Stimulated activated naive CD8-positive, alpha-beta T cell treated with anti-CD3 and anti-CD28 coated beads, Interleukin-15, amount 100 ng/mL, for 72 hours (primary cell): ENCODE data around the gene WFDC1.
"Not testable (repeated sequence)": the region's sequence is repeated elsewhere in the genome, so short reads cannot be mapped to it uniquely, and the experiment has no call there.

Source experiments
- ATAC-seq: fragments of 150-1000 bp; cut with Tn5 transposase; 2 replicates; pipeline ENCODE4 v1.10.0; 2021; ENCODE audit warnings: mild to moderate bottlenecking, moderate library complexity
- DNase-seq, 2 donors: peaks; one replicate each; pipeline ENCODE4 v3.0.0; 2021 to 2022
- H3K27ac Mint-ChIP-seq, 2 donors: one replicate each; pipeline ENCODE4 v1.8.0; 2022; ENCODE audit warnings: mild to moderate bottlenecking in 2 of 2, mixed read lengths in 2 of 2, moderate library complexity in 2 of 2
- H3K27me3 Mint-ChIP-seq: one replicate; pipeline ENCODE4 v1.8.0; 2022; ENCODE audit warnings: mixed read lengths
- H3K4me1 Mint-ChIP-seq: one replicate; pipeline ENCODE4 v1.8.0; 2022; ENCODE audit warnings: mild to moderate bottlenecking, mixed read lengths
- H3K4me3 Mint-ChIP-seq, 2 donors: one replicate each; pipeline ENCODE4 v1.8.0; 2022; ENCODE audit warnings: mild to moderate bottlenecking in 2 of 2, mixed read lengths in 2 of 2, moderate library complexity in 1 of 2
- H3K9me3 Mint-ChIP-seq, 2 donors: one replicate each; pipeline ENCODE4 v1.8.0; 2022; ENCODE audit warnings: mixed read lengths in 2 of 2

The WFDC1 gene

DNA sequence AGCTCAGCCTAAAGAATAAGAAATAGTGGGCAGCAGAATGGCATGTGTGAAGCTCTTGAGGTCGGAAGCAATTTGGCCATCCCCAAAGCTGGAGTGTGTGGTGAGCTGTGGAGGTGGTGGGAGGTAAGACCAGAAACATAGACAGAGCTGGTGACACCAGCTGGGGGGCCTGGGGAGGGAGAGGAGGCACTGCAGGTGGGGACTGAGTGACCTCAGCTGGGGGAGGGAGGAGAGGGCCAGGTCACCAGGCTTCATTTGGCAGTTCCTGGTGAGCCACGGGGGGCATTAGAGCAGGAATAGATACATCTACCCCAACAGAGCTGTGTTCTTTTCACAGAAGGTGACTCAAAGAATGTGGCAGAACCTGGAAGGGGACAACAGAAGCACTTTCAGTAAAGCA is 31.9 kb downstream of the WFDC1 start:
- DNase-seq, result no peak
- Mint-ChIP-seq H3K9me3 (no peaks in the 10 kb centered on the region), H3K27ac (no peak overlapping the region), H3K4me1 (no peaks in the 10 kb centered on the region), H3K4me3 (no peak overlapping the region), H3K27me3 (peaks cover 8% of the 10 kb centered on the region)
- no peak for ATAC-seq

DNA sequence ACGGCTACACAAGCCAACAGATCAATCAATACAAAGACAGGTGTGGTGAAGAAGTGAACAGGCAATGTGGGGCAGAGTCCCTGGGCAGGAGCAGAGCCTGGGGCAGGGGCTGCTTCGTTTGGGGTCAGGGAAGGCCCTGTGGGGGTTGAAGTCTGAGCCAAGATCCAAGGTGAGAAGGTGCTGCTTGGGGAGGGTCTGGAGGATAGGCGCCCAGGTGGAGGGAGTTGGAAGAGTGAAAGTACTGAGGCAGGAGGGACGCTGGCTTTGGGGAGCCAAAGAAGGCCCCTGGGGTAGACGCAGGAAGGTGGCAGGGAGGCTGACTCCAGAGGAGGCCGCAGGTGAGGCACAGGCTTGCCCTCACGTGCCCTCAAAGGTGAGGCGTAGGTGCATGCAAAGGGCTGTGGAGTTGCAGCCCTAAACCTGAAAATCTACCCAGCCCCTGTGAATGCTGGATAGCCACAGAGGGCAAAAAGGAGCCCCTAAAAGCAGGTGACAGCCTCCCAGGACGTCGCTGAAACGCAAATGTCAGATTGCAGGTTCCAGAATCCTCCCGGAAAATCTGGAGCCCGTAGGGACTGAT is 33.3 kb downstream of the WFDC1 start:
- ATAC-seq (no peak), DNase-seq (no peak)
- Mint-ChIP-seq H3K9me3 (no peaks in the 10 kb centered on the region), H3K4me3 (no peak overlapping the region), H3K27me3 (peaks cover 8% of the 10 kb centered on the region), H3K27ac (no peak overlapping the region), H3K4me1 (no peaks in the 10 kb centered on the region)

DNA sequence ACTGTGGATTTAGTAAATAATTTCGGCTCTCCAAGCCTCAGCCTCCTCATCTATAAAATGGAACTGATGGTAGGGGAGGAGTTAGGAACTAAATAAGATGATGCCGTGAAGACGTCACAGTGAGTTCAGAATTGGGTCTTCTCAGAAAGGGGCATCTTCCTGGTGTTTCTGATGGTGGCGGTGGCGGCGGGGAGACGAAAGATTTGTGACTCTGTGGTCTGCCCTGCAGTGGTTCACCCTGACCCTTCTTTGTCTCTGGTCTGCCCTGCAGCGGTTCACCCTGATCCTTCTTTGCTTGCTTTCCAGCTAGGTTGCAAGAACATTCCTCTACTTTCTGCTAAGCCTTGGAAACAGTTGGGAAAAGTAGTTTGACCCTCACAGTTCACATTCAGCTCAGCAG is 34.3 kb downstream of the WFDC1 start:
- H3K4me1 Mint-ChIP-seq, result no peaks in the 10 kb centered on the region
- H3K4me3 Mint-ChIP-seq, result no peak overlapping the region
- DNase-seq (no peak), ATAC-seq (no peak)
- no peaks in the 10 kb centered on the region for H3K9me3 Mint-ChIP-seq
- peak overlapping the region in 1 of 2 donors; percentile 37 for H3K27ac Mint-ChIP-seq
- H3K27me3 Mint-ChIP-seq, result peaks cover 8% of the 10 kb centered on the region

DNA sequence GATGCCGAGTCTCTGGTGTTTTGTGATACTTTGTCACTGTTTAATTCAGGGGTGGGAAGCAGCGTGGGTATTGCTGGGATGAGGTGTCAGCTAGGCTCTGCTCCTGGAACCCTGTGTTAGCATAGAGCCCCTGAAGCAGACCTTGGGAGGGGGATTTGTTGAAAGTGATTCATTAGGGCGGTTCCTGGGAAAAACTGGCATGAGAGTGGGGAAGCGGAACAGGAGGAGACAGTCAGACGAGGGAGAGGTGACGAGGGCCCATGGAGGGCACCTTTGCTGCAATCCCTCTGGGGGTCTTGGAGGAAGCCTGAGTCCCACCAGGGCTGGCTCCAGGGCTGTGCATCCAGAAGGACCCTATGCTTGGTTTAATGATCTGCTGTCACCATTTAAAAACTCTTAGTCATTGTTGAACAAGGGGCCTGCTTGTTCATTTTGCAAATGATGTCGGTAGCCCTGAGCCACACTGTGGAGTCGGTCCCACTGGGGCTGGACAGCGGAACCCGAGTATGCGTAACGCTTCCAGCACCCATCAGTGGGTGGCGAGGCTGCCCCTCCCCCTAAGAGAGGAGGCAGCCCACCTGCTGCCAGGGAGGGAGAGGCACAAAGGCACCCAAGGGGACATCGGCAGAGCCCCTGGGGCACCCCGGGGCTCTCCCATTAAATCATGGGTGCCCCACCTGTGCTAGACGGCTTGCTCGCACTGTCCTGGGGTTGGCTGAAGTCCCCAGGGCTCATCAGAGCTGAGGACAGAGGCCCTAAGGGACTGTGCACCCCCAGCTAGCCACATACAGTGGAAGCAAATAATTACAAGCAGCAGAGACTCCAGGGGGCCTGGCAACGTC is 35.4 kb downstream of the WFDC1 start:
- Mint-ChIP-seq H3K9me3 (peaks cover 0 to 6% of the 10 kb centered on the region in 2 donors), H3K27me3 (peaks cover 8% of the 10 kb centered on the region), H3K27ac (peak overlapping the region in 1 of 2 donors; percentile 72), H3K4me3 (no peak overlapping the region), H3K4me1 (no peaks in the 10 kb centered on the region)
- ATAC-seq (no peak), DNase-seq (no peak)

DNA sequence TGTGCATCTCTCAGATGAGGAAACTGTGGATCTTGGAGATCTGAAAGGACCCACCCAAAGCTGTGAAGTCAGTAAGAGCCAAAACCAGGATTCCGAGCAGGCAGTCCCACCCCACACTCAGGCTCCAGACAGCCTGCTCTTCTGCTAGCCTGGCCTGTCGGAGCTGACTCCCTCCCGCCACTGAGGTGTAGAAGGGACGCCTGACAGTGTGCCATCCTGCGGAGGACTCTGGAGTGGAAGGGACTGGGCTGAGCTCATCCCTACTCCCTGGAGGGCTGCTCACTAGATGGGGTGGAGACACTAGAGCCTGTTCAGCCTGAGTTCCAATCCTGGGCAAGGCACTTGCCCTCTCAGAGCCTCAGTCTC is 36.0 kb downstream of the WFDC1 start:
- no peaks in the 10 kb centered on the region for H3K4me1 Mint-ChIP-seq
- ATAC-seq (no peak), DNase-seq (no peak)
- no peak overlapping the region for H3K4me3 Mint-ChIP-seq
- H3K9me3 Mint-ChIP-seq, result peaks cover 0 to 12% of the 10 kb centered on the region in 2 donors
- H3K27me3 Mint-ChIP-seq, result peaks cover 8% of the 10 kb centered on the region
- peak overlapping the region in 1 of 2 donors; percentile 72 for H3K27ac Mint-ChIP-seq

DNA sequence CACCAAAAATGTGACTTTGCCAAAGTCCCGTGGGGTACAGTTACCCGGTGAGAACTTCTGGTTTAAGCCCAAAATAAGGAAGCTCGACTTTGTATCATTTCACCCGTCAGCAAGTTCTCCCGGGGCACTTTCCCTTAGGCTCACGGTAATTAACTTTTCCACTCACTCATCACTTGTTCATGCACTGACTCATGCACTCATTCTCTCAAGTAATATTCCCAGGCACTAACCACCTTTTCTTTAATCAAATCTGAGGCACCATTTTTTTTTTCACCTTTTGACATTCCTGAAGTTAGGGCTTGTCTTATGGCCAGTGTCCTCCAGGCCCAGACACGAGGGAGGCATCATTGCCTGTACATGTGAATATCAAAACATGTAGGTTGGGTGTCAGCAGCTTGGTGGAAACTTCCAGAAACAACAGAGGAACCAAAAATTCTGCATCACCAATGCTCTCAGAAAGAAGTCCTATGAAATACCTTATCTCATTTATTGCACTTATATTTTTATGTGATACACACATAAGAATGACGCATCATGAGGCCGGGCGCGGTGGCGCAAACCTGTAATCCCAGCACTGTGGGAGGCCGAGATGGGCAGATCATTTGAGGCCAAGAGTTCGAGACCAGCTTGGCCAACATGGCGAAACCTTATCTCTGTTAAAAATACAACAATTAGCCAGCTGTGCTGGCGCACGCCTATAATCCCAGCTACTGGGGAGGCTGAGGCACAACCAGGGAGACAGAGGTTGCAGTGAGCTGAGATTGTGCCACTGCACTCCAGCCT is 37.5 kb downstream of the WFDC1 start:
- no peak for ATAC-seq
- H3K4me1 Mint-ChIP-seq, result no peaks in the 10 kb centered on the region

DNA sequence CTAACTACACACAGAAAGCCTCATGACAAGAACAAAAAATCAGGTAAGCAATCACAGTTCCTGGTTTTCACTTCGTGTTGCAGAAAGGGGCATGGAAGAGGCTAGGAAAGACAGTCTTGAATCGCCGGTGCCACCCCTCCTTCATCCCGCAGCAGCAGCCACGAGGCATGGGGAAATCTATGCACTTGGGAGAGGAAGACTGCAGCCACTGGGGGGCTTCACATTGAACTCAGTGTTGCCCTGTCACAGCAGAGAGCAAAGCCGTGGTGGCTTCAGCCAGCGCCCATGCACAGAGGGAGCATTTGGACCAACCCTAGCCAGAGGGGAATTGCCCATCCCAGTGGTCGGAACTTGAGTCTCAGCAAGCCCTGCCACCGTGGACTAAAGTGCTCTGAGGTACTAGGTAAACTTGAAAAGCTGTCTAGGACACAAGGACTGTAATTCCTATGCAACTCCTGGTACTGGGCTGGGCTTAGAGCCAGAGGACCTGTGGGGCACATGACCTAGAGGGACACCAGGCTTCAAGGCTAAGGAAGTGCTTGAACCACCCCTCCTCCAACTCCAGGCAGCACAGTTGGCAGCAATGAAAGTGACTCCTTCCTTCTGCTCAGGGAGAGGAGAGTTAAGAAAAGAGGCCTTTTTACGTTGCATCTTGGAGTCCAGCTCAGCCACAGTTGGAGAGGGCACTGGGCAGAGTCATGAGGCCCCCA is 38.5 kb downstream of the WFDC1 start:
- peaks cover 0 to 24% of the 10 kb centered on the region in 2 donors for H3K9me3 Mint-ChIP-seq

More for the DNA sequence above, 37.5 kb downstream of the WFDC1 start:
- no peak overlapping the region for H3K27ac Mint-ChIP-seq
- H3K9me3 Mint-ChIP-seq, result peaks cover 0 to 21% of the 10 kb centered on the region in 2 donors
- peaks cover 8% of the 10 kb centered on the region for H3K27me3 Mint-ChIP-seq
- DNase-seq, result no peak
- H3K4me3 Mint-ChIP-seq, result no peak overlapping the region

DNA sequence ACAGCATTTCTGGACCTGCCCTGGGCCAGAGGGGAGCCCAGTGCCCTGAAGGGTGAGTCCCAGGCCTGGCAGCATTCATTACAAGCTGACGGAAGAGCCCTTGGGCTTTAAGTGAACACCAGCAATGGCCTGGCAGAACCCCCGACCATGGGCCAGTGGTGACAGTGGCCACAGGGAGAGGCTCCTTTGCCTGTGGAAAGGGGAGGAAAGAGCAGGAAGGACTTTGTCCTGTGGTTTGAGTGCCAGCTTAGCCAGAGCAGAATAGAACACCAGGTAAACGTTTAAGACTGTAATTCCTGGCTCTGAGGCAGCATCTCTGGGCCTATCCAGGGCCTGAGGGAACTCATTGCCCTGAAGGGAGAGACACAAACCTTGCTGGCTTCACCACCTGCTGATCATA is 39.4 kb downstream of the WFDC1 start:
- Mint-ChIP-seq H3K27ac (no peak overlapping the region), H3K4me3 (no peak overlapping the region), H3K9me3 (peaks cover 0 to 24% of the 10 kb centered on the region in 2 donors), H3K4me1 (no peaks in the 10 kb centered on the region), H3K27me3 (no peaks in the 10 kb centered on the region)
- ATAC-seq (no peak), DNase-seq (no peak)

More for the DNA sequence above, 38.5 kb downstream of the WFDC1 start:
- Mint-ChIP-seq H3K4me1 (no peaks in the 10 kb centered on the region), H3K27ac (no peak overlapping the region), H3K4me3 (no peak overlapping the region), H3K27me3 (peaks cover under 1% of the 10 kb centered on the region)
- ATAC-seq (no peak), DNase-seq (no peak)

DNA sequence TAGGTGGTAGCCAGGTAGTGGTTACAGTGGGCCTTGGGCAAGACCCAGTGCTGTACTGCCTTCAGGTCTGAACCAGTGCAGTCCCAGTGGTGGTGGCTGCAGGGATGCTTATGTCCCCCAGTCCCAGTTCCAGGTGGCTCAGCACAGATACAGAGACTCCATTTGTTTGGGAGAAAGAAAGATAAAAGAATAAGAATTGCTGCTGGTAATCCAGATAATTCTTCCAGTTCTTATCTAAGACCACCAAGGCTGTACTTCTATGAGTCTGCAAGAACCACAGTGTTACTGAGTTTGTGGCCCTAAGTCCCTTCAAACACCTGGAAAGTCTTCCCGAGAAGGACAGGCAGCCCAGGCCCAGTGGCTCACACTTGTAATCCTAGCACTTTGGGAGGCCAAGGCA is 39.8 kb downstream of the WFDC1 start:
- Mint-ChIP-seq H3K9me3 (peaks cover 0 to 24% of the 10 kb centered on the region in 2 donors), H3K27ac (no peak overlapping the region), H3K27me3 (no peaks in the 10 kb centered on the region), H3K4me3 (no peak overlapping the region), H3K4me1 (no peaks in the 10 kb centered on the region)
- DNase-seq, result no peak
- ATAC-seq, result no peak

DNA sequence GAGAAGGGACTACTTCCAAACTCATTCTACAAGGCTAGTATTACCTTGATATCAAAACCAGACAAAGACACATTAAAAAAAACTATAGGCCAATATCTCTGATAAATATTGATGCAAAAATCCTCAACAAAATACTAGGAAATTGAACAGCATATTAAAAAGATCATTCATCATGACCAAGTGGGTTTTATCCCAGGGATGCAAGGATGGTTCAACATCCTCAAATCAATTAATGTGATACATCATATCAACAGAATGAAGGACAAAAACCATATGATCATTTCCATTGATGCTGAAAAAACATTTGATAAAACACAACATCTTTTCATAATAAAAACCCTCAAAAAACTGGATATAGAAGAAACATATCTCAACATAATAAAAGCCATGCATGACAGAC is 42.6 kb downstream of the WFDC1 start:
- H3K4me1 Mint-ChIP-seq, H3K27ac Mint-ChIP-seq, H3K4me3 Mint-ChIP-seq, H3K27me3 Mint-ChIP-seq, ATAC-seq, DNase-seq: not testable (repeated sequence)
- H3K9me3 Mint-ChIP-seq, result peaks cover 0 to 24% of the 10 kb centered on the region in 2 donors

DNA sequence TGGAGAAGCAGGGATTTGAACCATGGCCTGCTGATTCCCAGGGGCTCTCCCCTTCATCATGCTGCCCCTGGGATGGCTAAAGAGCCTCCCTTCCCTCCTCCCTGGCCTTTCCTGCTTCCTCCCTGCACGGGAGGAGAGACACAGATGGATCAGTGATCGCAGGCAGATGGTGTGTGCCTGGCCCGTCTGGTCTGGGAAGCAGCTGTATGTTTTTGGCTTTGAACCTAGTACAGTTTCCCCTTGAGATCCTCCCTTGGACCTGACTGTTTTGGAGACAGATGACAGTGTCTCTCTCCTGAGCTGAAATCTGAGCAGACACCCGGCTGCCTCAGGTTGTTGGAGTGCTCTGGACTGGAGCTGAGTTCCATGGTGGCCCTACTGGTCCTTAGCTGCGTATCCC is 44.6 kb downstream of the WFDC1 start:
- no peak for ATAC-seq
- no peak for DNase-seq
- no peak overlapping the region for H3K4me3 Mint-ChIP-seq
- no peaks in the 10 kb centered on the region for H3K4me1 Mint-ChIP-seq
- H3K27ac Mint-ChIP-seq, result no peak overlapping the region
- peaks cover 0 to 24% of the 10 kb centered on the region in 2 donors for H3K9me3 Mint-ChIP-seq
- no peaks in the 10 kb centered on the region for H3K27me3 Mint-ChIP-seq

DNA sequence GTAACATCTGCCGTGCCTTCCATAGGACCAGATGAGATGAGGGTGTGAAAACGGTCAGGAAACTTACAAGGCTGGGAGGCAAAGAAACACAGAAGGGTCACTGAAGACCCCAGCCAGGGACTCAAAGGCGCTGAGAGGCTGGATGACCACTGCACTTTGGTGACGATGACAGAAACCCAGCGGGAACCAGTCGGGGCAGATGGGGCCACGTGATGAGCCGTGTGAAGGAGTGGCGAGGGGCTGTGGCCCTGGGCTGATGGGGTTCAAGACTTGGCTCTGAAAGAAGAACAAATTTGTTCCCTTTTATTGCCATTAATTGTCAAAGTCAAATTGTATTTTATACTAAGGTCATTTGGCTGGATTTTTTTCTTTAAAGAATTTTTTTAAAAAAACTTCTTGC is 45.1 kb downstream of the WFDC1 start:
- H3K4me3 Mint-ChIP-seq, result no peak overlapping the region
- no peak for ATAC-seq
- DNase-seq, result no peak
- H3K4me1 Mint-ChIP-seq, result no peaks in the 10 kb centered on the region
- H3K9me3 Mint-ChIP-seq, result peaks cover 0 to 20% of the 10 kb centered on the region in 2 donors
- H3K27me3 Mint-ChIP-seq, result no peaks in the 10 kb centered on the region
- H3K27ac Mint-ChIP-seq, result no peak overlapping the region

DNA sequence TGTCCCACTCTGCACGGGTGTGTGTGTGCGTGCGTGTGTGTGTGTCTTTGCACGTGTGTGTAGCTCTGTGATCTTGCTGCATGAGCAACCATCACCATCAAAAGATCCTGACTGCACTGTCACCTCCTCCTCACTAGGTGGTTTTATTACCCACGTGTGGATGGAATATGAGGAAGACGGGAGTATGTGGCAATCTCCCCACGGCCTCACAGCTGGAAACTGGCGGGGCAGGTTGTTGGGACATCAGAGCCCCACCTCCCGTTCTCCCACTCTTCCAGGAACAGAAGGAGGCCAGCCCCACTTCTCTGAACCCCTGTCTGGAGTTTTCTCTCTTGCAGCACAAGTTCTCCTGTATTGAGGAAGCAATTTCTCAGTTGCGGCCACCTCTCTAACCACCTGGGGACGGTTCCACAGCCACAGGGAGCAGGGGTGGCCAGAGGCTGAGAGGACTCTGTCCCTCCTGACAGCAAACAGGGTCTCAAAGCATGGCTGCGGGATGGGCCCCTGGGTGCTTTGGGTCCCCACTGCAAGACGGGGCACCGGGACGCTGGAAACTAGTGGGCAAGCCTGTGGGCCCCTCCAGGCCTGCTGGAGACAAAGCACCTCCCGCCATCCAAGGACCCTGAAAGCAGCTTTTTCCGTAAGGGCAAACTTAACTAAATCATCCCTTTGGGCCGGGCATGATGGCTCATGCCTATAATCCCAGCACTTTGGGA is 45.8 kb downstream of the WFDC1 start:
- H3K27me3 Mint-ChIP-seq, result no peaks in the 10 kb centered on the region
- no peaks in the 10 kb centered on the region for H3K4me1 Mint-ChIP-seq
- ATAC-seq (no peak), DNase-seq (no peak)
- peaks cover 0 to 14% of the 10 kb centered on the region in 2 donors for H3K9me3 Mint-ChIP-seq
- no peak overlapping the region for H3K4me3 Mint-ChIP-seq
- H3K27ac Mint-ChIP-seq, result no peak overlapping the region

DNA sequence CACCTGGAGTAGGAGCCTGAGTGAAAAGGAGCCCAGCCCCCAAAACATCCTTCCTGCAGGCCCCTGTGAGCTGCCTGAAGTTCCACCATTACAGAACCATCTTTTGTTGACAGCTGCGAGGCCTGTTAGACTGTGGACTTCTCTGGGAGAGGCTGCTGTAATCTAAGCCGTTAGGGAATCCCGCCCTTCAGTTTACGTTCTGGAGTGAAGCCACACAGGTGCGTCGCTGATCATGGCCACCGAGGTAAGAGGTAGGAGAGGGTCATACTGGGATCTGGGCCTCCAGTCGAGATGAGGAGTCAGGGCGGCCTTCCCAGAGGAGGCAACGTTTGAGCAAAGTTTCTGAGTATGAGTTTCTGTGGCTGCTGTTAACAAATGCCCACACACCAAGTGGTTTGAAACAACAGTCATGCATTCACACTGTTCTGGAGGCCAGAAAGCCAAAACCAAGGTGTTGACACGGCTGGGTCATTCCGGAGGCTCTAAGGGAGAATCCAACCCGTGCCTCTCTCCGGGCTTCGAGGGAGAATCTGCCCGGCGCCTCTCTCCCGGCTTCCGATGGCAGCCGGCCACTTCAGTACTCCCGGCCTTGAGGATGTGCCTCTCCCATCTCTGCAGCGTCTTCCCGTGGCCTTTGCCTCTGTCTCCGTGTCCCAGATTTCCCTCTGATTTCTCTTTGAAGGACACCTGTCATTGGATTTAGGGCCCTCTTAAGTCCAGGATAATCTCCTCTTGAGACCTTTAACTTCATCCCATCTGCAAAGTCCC is 47.0 kb downstream of the WFDC1 start:
- peak overlapping the region in 1 of 2 donors; percentile 62 for H3K27ac Mint-ChIP-seq
- ATAC-seq, result no peak

More for the DNA sequence above, 47.0 kb downstream of the WFDC1 start:
- no peak for DNase-seq
- H3K9me3 Mint-ChIP-seq, result peaks cover 0 to 7% of the 10 kb centered on the region in 2 donors
- no peaks in the 10 kb centered on the region for H3K4me1 Mint-ChIP-seq
- no peaks in the 10 kb centered on the region for H3K27me3 Mint-ChIP-seq
- no peak overlapping the region for H3K4me3 Mint-ChIP-seq
